Neutrophil (primary cell): ENCODE results near the gene NMNAT2.

ENCODE experiments used
- H3K27ac ChIP-seq: fragments of 200-600 bp; sonication (generic); 2 replicates; pipeline ENCODE4 v1.5.1; 2016; ENCODE audit warnings: mild to moderate bottlenecking, moderate library complexity
- H3K27me3 ChIP-seq: fragments of 200-600 bp; sonication (generic); 2 replicates; pipeline ENCODE4 v1.6.0; 2016; ENCODE audit warnings: mild to moderate bottlenecking
- H3K36me3 ChIP-seq: fragments of 200-600 bp; sonication (generic); 2 replicates; pipeline ENCODE4 v1.5.1; 2017
- H3K4me1 ChIP-seq, 2 experiments: fragments of 200-600 bp in 1 of 2; sonication (generic) in 1 of 2; 1 replicate in 1 of 2; 2 replicates in 1 of 2; pipeline versions ENCODE4 v1.5.1 to v1.6.1; 2013 to 2016; ENCODE audit warnings: low read depth in 1 of 2, low read length in 1 of 2, mild to moderate bottlenecking in 1 of 2, moderate library complexity in 1 of 2; ENCODE audit not compliant: control insufficient read depth in 1 of 2, insufficient read depth in 1 of 2
- H3K4me3 ChIP-seq, 2 experiments: fragments of 200-600 bp in 1 of 2; sonication (generic) in 1 of 2; 1 replicate in 1 of 2; 2 replicates in 1 of 2; pipeline ENCODE4 v1.5.1; 2013 to 2016; ENCODE audit warnings: low read depth in 1 of 2, low read length in 1 of 2, mild to moderate bottlenecking in 1 of 2, moderate library complexity in 1 of 2
- H3K9me3 ChIP-seq: fragments of 200-600 bp; sonication (generic); 2 replicates; pipeline ENCODE4 v1.5.1; 2016
- CTCF ChIP-seq: fragments of 200-600 bp; sonication (generic); IDR thresholded peaks from 2 replicates; pipeline ENCODE4 v1.5.1; 2016; ENCODE audit warnings: antibody characterized with exemption

The NMNAT2 gene

GRCh38 chr1:183346276-183346732 is 71.9 kb downstream of the NMNAT2 start:
- Histone ChIP-seq H3K4me3 (no peak overlapping the region), H3K9me3 (no peaks in the 10 kb centered on the region)
- TF ChIP-seq CTCF: no peak

DNA sequence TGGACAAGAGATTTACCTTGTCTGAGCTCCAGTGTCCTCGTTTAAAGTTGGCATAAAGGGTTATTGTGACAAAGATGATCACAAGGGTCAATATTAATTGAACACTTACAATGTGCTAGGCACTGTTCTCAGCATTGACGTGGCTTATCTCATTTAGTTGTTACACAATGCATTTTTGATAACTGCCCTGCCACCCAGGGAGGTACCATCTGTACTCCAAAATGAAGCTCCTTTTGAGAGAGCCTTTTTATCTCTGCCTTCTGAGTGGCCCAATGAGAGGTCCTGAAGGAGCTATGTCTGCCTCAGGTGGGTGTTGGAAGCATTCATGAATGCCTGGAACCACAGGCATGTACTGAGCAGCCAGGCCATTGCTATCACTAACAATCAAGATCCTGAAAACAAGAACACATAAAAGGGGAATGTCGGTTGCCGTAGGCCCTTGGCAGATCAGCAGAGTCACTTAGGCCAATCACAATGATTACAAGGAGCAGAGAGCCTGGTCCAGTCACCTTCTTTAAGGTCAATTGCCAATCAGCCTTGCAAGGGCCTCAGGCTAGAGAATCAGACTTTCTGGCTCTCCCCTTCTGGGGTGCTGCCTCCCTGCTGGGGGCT is 78.5 kb downstream of the NMNAT2 start:
- Histone ChIP-seq H3K9me3 (no peaks in the 10 kb centered on the region), H3K27ac (no peak overlapping the region), H3K4me3 (no peak overlapping the region), H3K27me3 (peaks cover 27% of the 10 kb centered on the region), H3K4me1 (no peaks in the 10 kb centered on the region), H3K36me3 (no peaks in the 10 kb centered on the region)
- TF ChIP-seq CTCF: no peak

More at GRCh38 chr1:183346276-183346732, 71.9 kb downstream of the NMNAT2 start:
- peaks cover 33% of the 10 kb centered on the region for H3K27me3 ChIP-seq
- no peaks in the 10 kb centered on the region for H3K36me3 ChIP-seq
- peak overlapping the region; percentile 50 for H3K27ac ChIP-seq
- H3K4me1 ChIP-seq: no peaks in the 10 kb centered on the region

DNA sequence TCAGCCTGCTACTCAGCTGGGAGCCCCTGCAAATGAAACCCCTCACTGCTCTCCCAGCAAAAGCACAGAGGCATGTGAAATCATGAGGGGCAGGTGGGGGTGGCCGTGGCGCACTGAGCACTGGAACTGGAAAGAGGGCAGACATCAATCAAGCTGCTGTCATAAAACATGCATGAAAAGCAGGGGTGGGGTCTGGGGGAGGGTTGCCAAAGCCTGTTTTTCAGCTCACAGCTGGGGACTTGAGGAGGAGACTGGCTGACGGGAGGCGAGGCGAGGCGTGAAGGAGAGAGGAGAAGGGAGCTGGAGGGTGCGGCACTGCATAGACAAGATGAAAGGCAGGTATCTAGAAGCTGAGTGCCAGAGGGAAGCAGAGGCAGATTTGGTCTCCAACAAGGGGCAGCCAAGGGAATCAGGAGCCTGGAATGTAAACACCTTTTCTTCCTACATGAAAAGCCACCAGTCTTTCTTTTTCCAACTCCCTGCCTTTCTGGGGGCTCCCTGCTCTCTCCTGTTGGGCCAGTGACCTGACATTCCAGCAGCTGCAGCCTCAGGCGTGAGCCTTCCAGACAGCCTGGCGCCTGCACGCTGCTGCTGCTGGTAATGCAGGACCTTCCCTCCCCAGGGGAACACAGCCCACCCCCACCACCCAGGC is 87.0 kb downstream of the NMNAT2 start:
- Histone ChIP-seq H3K27ac (no peak overlapping the region), H3K4me3 (no peak overlapping the region), H3K27me3 (peaks cover 90% of the 10 kb centered on the region), H3K4me1 (no peaks in the 10 kb centered on the region), H3K36me3 (no peaks in the 10 kb centered on the region), H3K9me3 (no peaks in the 10 kb centered on the region)
- no peak for TF ChIP-seq CTCF

- no peak for TF ChIP-seq CTCF
- H3K36me3 ChIP-seq: no peaks in the 10 kb centered on the region
- no peak overlapping the region for H3K27ac ChIP-seq
- H3K4me3 ChIP-seq: no peak overlapping the region
- no peaks in the 10 kb centered on the region for H3K9me3 ChIP-seq
- peaks cover 81% of the 10 kb centered on the region for H3K27me3 ChIP-seq
- no peaks in the 10 kb centered on the region for H3K4me1 ChIP-seq
Observed at GRCh38 chr1:183330335-183330734, 87.8 kb downstream of the NMNAT2 start.

DNA sequence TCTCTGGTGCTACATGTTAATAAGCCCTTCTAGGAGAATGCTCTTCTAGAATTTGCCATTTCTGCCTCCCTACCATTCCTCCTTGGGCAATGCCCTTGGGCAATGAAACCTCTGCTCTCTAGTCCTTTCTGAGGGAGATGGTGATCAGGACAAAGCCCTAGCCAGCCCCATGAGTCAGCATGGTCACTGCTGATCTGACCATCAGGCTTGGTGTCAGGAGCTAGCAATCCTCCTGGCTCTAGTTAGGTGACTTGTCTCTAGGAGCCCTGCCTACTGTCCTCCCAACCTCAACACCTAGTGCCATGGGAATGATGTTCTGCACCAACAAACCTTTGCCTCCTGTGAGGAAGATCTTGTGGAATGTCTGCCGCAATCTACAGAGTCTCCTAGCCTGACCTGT is 89.8 kb downstream of the NMNAT2 start:
- Histone ChIP-seq H3K36me3 (no peaks in the 10 kb centered on the region), H3K9me3 (no peaks in the 10 kb centered on the region), H3K4me3 (no peak overlapping the region), H3K4me1 (no peaks in the 10 kb centered on the region), H3K27ac (no peak overlapping the region), H3K27me3 (peaks cover 72% of the 10 kb centered on the region)
- TF ChIP-seq CTCF: no peak
